Astrocyte of the spinal cord (primary cell): Measurements from ENCODE around the gene ARID2.

ENCODE experiments used
- DNase-seq: peaks from one replicate; pipeline ENCODE4 v3.0.0; 2011; ENCODE audit warnings: low read depth, low spot score
- H3K4me3 ChIP-seq: 2 replicates; pipeline ENCODE4 v1.5.1; 2011; ENCODE audit warnings: low read depth, mild to moderate bottlenecking, low read length, moderate library complexity
- CTCF ChIP-seq: IDR thresholded peaks from 2 replicates; pipeline ENCODE4 v1.5.1; 2012; ENCODE audit warnings: low read depth, mild to moderate bottlenecking, low read length, inconsistent platforms
- in situ Hi-C: cut with HindIII; loops from 2 replicates; pipeline ENCODE4 v1.10.0; 2017; ENCODE audit warnings: low sequenced_read_pairs

Gene ARID2

GRCh38 chr12:45934956-45935355 is 205.4 kb downstream of the ARID2 start:
- no peak for TF ChIP-seq CTCF
- no peak overlapping the region for H3K4me3 ChIP-seq
- in situ Hi-C loops, result no loop called here
- DNase-seq, result no peak

- TF ChIP-seq CTCF, result no peak
- no peak for DNase-seq
- H3K4me3 ChIP-seq, result no peak overlapping the region
- in situ Hi-C loops, result no loop called here
Measured at GRCh38 chr12:45938566-45938965, 209.1 kb downstream of the ARID2 start.

GRCh38 chr12:45939759-45940158 is 210.3 kb downstream of the ARID2 start:
- in situ Hi-C loops, result no loop called here
- TF ChIP-seq CTCF, result no peak

GRCh38 chr12:45944771-45945170 is 215.3 kb downstream of the ARID2 start:
- no peak for DNase-seq
- H3K4me3 ChIP-seq, result no peak overlapping the region
- in situ Hi-C loops, result no loop called here
- TF ChIP-seq CTCF, result no peak

More at GRCh38 chr12:45939759-45940158, 210.3 kb downstream of the ARID2 start:
- DNase-seq, result no peak
- H3K4me3 ChIP-seq, result no peak overlapping the region

- no peak for DNase-seq
- TF ChIP-seq CTCF, result no peak
- H3K4me3 ChIP-seq, result no peak overlapping the region
- in situ Hi-C loops, result no loop called here
Measured at GRCh38 chr12:45946435-45946834, 216.9 kb downstream of the ARID2 start.

GRCh38 chr12:45948546-45948945 is 219.0 kb downstream of the ARID2 start:
- H3K4me3 ChIP-seq, result no peak overlapping the region
- TF ChIP-seq CTCF, result no peak
- DNase-seq, result no peak
- in situ Hi-C loops, result no loop called here
